Trophoblast cell (in vitro differentiated cells and primary cell): ENCODE measurements around the gene TTC39C.

Source experiments
- DNase-seq, 2 donors: peaks; one replicate each; pipeline ENCODE4 v3.0.0-alpha.2; 2016
- H2AFZ ChIP-seq: 2 replicates; pipeline ENCODE4 v1.6.1; 2013; ENCODE audit warnings: low read length, moderate library complexity, mild to moderate bottlenecking; ENCODE audit not compliant: insufficient read depth, poor library complexity
- H2AK5ac ChIP-seq: 2 replicates; pipeline ENCODE4 v1.6.1; 2013; ENCODE audit warnings: mild to moderate bottlenecking, low read length
- H2BK120ac ChIP-seq: 2 replicates; pipeline ENCODE4 v1.6.1; 2013; ENCODE audit warnings: low read length, mild to moderate bottlenecking, moderate library complexity; ENCODE audit not compliant: insufficient read depth, poor library complexity
- H2BK12ac ChIP-seq: 2 replicates; pipeline ENCODE4 v1.6.1; 2013; ENCODE audit warnings: mild to moderate bottlenecking, low read length, moderate library complexity
- H2BK5ac ChIP-seq: 2 replicates; pipeline ENCODE4 v1.6.1; 2013; ENCODE audit warnings: low read length, low read depth, moderate library complexity, mild to moderate bottlenecking; ENCODE audit not compliant: poor library complexity
- H3K14ac ChIP-seq: 2 replicates; pipeline ENCODE4 v1.6.1; 2013; ENCODE audit warnings: mild to moderate bottlenecking, low read length
- H3K18ac ChIP-seq: 2 replicates; pipeline ENCODE4 v1.6.1; 2013; ENCODE audit warnings: mild to moderate bottlenecking, low read length
- H3K23ac ChIP-seq: 2 replicates; pipeline ENCODE4 v1.6.1; 2013; ENCODE audit warnings: low read length
- H3K27ac ChIP-seq: 2 replicates; pipeline ENCODE4 v1.5.1; 2013; ENCODE audit warnings: low read depth, mild to moderate bottlenecking, inconsistent platforms, low read length, moderate library complexity
- H3K27me3 ChIP-seq: 2 replicates; pipeline ENCODE4 v1.6.1; 2013; ENCODE audit warnings: inconsistent platforms, mild to moderate bottlenecking, low read length, moderate library complexity; ENCODE audit not compliant: insufficient read depth
- H3K36me3 ChIP-seq, 2 experiments: 1 replicate in 1 of 2; 2 replicates in 1 of 2; pipeline ENCODE4 v1.6.1; 2013; ENCODE audit warnings: low read length in 2 of 2, mild to moderate bottlenecking in 2 of 2, moderate library complexity in 1 of 2; ENCODE audit not compliant: insufficient read depth in 2 of 2, control insufficient read depth in 1 of 2
- H3K4ac ChIP-seq: 2 replicates; pipeline ENCODE4 v1.6.1; 2013; ENCODE audit warnings: low read depth, mild to moderate bottlenecking, low read length, moderate library complexity
- H3K4me1 ChIP-seq, 2 experiments: 1 replicate in 1 of 2; 2 replicates in 1 of 2; pipeline ENCODE4 v1.6.1; 2013; ENCODE audit warnings: low read length in 2 of 2, mild to moderate bottlenecking in 2 of 2, moderate library complexity in 1 of 2; ENCODE audit not compliant: insufficient read depth in 2 of 2, control insufficient read depth in 1 of 2
- H3K4me2 ChIP-seq: 2 replicates; pipeline ENCODE4 v1.6.1; 2013; ENCODE audit warnings: inconsistent platforms, mild to moderate bottlenecking, low read length, moderate library complexity
- H3K4me3 ChIP-seq: 2 replicates; pipeline ENCODE4 v1.5.1; 2013; ENCODE audit warnings: mild to moderate bottlenecking, low read depth, low read length, inconsistent platforms
- H3K79me1 ChIP-seq: one replicate; pipeline ENCODE4 v1.6.1; 2013; ENCODE audit warnings: low read length
- H3K79me2 ChIP-seq: 2 replicates; pipeline ENCODE4 v1.6.1; 2013; ENCODE audit warnings: low read length, mild to moderate bottlenecking; ENCODE audit not compliant: control insufficient read depth, insufficient read depth, poor library complexity
- H3K9ac ChIP-seq: 2 replicates; pipeline ENCODE4 v1.6.1; 2013; ENCODE audit warnings: mild to moderate bottlenecking, low read length
- H3K9me3 ChIP-seq: 2 replicates; pipeline ENCODE4 v1.6.1; 2013; ENCODE audit warnings: low read depth, mild to moderate bottlenecking, control low read depth, inconsistent platforms, low read length; ENCODE audit not compliant: insufficient read depth
- H4K12ac ChIP-seq: 2 replicates; pipeline ENCODE4 v1.6.1; 2013; ENCODE audit warnings: low read depth, mild to moderate bottlenecking, low read length, moderate library complexity
- H4K8ac ChIP-seq: 2 replicates; pipeline ENCODE4 v1.6.1; 2013; ENCODE audit warnings: low read depth, mild to moderate bottlenecking, low read length, moderate library complexity
- H4K91ac ChIP-seq: one replicate; pipeline ENCODE4 v1.6.1; 2013; ENCODE audit warnings: low read depth, mild to moderate bottlenecking, low read length, moderate library complexity
- WGBS: extraction: QIAGEN DNeasy Blood & Tissue Kit; methylation state at CpG from one replicate; pipeline ENCODE4 v1.1.7; 2013; ENCODE audit warnings: missing lambda C conversion rate; ENCODE audit not compliant: insufficient read length, insufficient coverage; ENCODE audit errors: extremely low coverage; 5-methylcytosine and 5-hydroxymethylcytosine counted together

TTC39C gene

GRCh38 chr18:24138409-24138788 lies 123.8 kb downstream of the TTC39C start:
- H4K91ac ChIP-seq: peak overlapping the region; percentile 31
- H3K4me2 ChIP-seq: peak overlapping the region; percentile 66
- H3K9ac ChIP-seq: no peak overlapping the region
- peaks cover 0 to under 1% of the 10 kb centered on the region in 2 experiments for H3K36me3 ChIP-seq
- peak overlapping the region; percentile 20 for H2BK120ac ChIP-seq
- no peak overlapping the region for H2BK5ac ChIP-seq
- no peaks in the 10 kb centered on the region for H3K79me2 ChIP-seq
- H2BK12ac ChIP-seq: no peak overlapping the region
- H2AFZ ChIP-seq: peak overlapping the region; percentile 1
- H3K9me3 ChIP-seq: no peaks in the 10 kb centered on the region
- H3K4ac ChIP-seq: no peak overlapping the region
- peak overlapping the region; percentile 78 for H4K8ac ChIP-seq
- H4K12ac ChIP-seq: peak overlapping the region; percentile 60
- peaks cover 3% of the 10 kb centered on the region for H3K79me1 ChIP-seq
- no peak overlapping the region for H3K14ac ChIP-seq
- no peak overlapping the region for H3K4me3 ChIP-seq
- peaks cover 0 to 2% of the 10 kb centered on the region in 2 experiments for H3K4me1 ChIP-seq
- H3K27ac ChIP-seq: no peak overlapping the region
- no peak overlapping the region for H2AK5ac ChIP-seq
- no CpG with 5 or more reads among the region's 7 CpGs for WGBS
- no peak overlapping the region for H3K18ac ChIP-seq
- no peak overlapping the region for H3K23ac ChIP-seq
- no peak for DNase-seq
- no peaks in the 10 kb centered on the region for H3K27me3 ChIP-seq

- Histone ChIP-seq H3K4me1 (peaks cover 0 to 2% of the 10 kb centered on the region in 2 experiments), H3K18ac (no peak within 1 kb of the TSS), H3K27me3 (no peaks in the 10 kb centered on the region), H2BK12ac (no peak within 1 kb of the TSS), H3K4me2 (peak within 1 kb of the TSS; percentile 66), H2BK120ac (peak within 1 kb of the TSS; percentile 20), H3K4ac (no peak within 1 kb of the TSS), H3K79me1 (peaks cover 3% of the 10 kb centered on the region), H2AFZ (peak within 1 kb of the TSS; percentile 1), H2BK5ac (no peak within 1 kb of the TSS), H3K27ac (no peak within 1 kb of the TSS), H2AK5ac (no peak within 1 kb of the TSS), H4K12ac (peak within 1 kb of the TSS; percentile 60), H3K36me3 (peaks cover 0 to 3% of the 10 kb centered on the region in 2 experiments), H4K8ac (peak within 1 kb of the TSS; percentile 78), H3K9ac (no peak within 1 kb of the TSS), H3K23ac (no peak within 1 kb of the TSS), H4K91ac (peak within 1 kb of the TSS; percentile 31), H3K9me3 (no peaks in the 10 kb centered on the region), H3K4me3 (peak within 1 kb of the TSS; percentile 72), H3K79me2 (no peaks in the 10 kb centered on the region), H3K14ac (no peak within 1 kb of the TSS)
- DNase-seq: peak; percentile 81 to 84
- no CpG with 5 or more reads among the region's 63 CpGs for WGBS
Measured at GRCh38 chr18:24138789-24139616, 124.4 kb downstream of the TTC39C start, which contains the start of gene CABYR. Gene CABYR, plus strand, starts transcription at chr18:24139062. Its CDS starts 4,053 bp downstream, at chr18:24143115.

DNA sequence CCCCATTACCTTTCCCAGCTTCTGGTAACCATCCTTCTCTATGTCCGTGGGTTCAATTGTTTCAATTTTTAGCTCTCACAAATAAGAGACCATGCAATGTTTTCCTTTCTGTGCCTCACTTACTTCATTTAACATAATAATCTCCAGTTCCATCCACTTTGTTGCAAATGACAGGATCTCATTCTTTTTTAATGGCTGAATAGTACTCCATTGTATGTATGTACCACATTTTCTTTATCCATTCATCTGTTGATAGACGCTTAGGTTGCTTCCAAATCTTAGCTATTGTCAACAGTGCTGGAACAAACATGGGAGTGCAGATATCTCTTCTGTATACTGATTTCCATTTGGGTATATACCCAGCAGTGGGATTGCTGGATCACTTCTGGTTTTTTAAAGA lies 126.1 kb downstream of the TTC39C start:
- Histone ChIP-seq H3K79me2 (no peaks in the 10 kb centered on the region), H3K4ac (no peak overlapping the region), H3K23ac (no peak overlapping the region), H3K36me3 (peaks cover 0 to 3% of the 10 kb centered on the region in 2 experiments), H3K18ac (no peak overlapping the region), H3K79me1 (peaks cover 3% of the 10 kb centered on the region), H3K4me3 (no peak overlapping the region), H3K4me1 (peaks cover 0 to 2% of the 10 kb centered on the region in 2 experiments), H4K8ac (no peak overlapping the region), H3K14ac (no peak overlapping the region), H3K4me2 (no peak overlapping the region), H3K9me3 (no peaks in the 10 kb centered on the region), H3K27ac (no peak overlapping the region), H3K9ac (no peak overlapping the region), H4K91ac (no peak overlapping the region), H4K12ac (no peak overlapping the region), H2BK12ac (no peak overlapping the region), H2AK5ac (no peak overlapping the region), H3K27me3 (no peaks in the 10 kb centered on the region), H2BK120ac (no peak overlapping the region), H2BK5ac (no peak overlapping the region), H2AFZ (no peak overlapping the region)
- WGBS: no CpG with 5 or more reads among the region's 2 CpGs
- no peak for DNase-seq

GRCh38 chr18:24142376-24142775 lies 127.8 kb downstream of the TTC39C start:
- H3K18ac ChIP-seq: no peak overlapping the region

More at GRCh38 chr18:24142376-24142775, 127.8 kb downstream of the TTC39C start:
- Histone ChIP-seq H3K79me2 (no peaks in the 10 kb centered on the region), H3K4me3 (no peak overlapping the region), H3K27me3 (no peaks in the 10 kb centered on the region), H2AFZ (no peak overlapping the region), H4K8ac (no peak overlapping the region), H4K12ac (no peak overlapping the region), H3K9ac (no peak overlapping the region), H4K91ac (no peak overlapping the region), H3K4me1 (peaks cover 0 to 2% of the 10 kb centered on the region in 2 experiments), H2BK120ac (no peak overlapping the region), H2BK5ac (no peak overlapping the region), H3K9me3 (no peaks in the 10 kb centered on the region), H3K36me3 (peaks cover 0 to 3% of the 10 kb centered on the region in 2 experiments), H3K4ac (no peak overlapping the region), H3K27ac (no peak overlapping the region), H3K23ac (no peak overlapping the region), H3K79me1 (peaks cover 3% of the 10 kb centered on the region), H3K14ac (no peak overlapping the region), H2AK5ac (no peak overlapping the region), H3K4me2 (no peak overlapping the region), H2BK12ac (no peak overlapping the region)
- DNase-seq: no peak
